Caco-2 (cell line): ENCODE results near the gene PASD1. TPM values are rescaled to one million over a fixed set of nuclear protein-coding genes. Genes with fewer than 3 reads are reported as not detected.

Source experiments
- BruUV-seq: library from RNA; stranded (reverse); fragments of 400-500 nt; replicated peaks from 2 replicates; lab custom pipeline; 2021; lab: Mats Ljungman, UMichigan
- CTCF ChIA-PET: fragments of 300-600 bp; sonication (Branson Sonifier 250); formaldehyde crosslinking; loops from one replicate; lab custom pipeline; 2022; ENCODE audit warnings: antibody characterized with exemption; lab: Charles Lee
- POLR2A ChIA-PET: fragments of 300-600 bp; sonication (Branson Sonifier 250); formaldehyde crosslinking; loops from one replicate; lab custom pipeline; 2022; ENCODE audit warnings: antibody characterized with exemption; lab: Charles Lee
- DNase-seq, 2 experiments: peaks; one replicate each; pipeline versions ENCODE4 v3.0.0 to v3.0.0-alpha.2; 2020 to 2022
- H3K27me3 ChIP-seq: replicated peaks from 2 replicates; pipeline ENCODE4 v1.6.0; 2011; ENCODE audit warnings: low read length; ENCODE audit not compliant: control insufficient read depth, insufficient read depth
- H3K36me3 ChIP-seq: 2 replicates; pipeline ENCODE4 v1.5.1; 2011; ENCODE audit warnings: low read length; ENCODE audit not compliant: control insufficient read depth, insufficient read depth
- H3K4me1 ChIP-seq: fragments of 250-450 bp; sonication (Bioruptor Pico); 2 replicates; pipeline ENCODE4 v1.5.1; 2020; ENCODE audit warnings: mild to moderate bottlenecking
- H3K4me3 ChIP-seq: 2 replicates; pipeline ENCODE4 v1.5.1; 2011; ENCODE audit warnings: low read depth, mild to moderate bottlenecking, control low read depth, low read length
- H3K9me3 ChIP-seq: fragments of 250-450 bp; sonication (Bioruptor Pico); 2 replicates; pipeline ENCODE4 v1.5.1; 2020; ENCODE audit warnings: mild to moderate bottlenecking, moderate library complexity
- H3K27ac Mint-ChIP-seq: one replicate; pipeline ENCODE4 v1.8.0; 2022; ENCODE audit warnings: mixed read lengths; ENCODE audit not compliant: unreplicated experiment
- H3K27me3 Mint-ChIP-seq: one replicate; pipeline ENCODE4 v1.8.0; 2022; ENCODE audit warnings: mixed read lengths; ENCODE audit not compliant: insufficient read depth, unreplicated experiment
- H3K36me3 Mint-ChIP-seq: one replicate; pipeline ENCODE4 v1.8.0; 2022; ENCODE audit warnings: mild to moderate bottlenecking, mixed read lengths; ENCODE audit not compliant: insufficient read depth, unreplicated experiment
- H3K4me1 Mint-ChIP-seq: one replicate; pipeline ENCODE4 v1.8.0; 2022; ENCODE audit warnings: low read depth, mixed read lengths; ENCODE audit not compliant: unreplicated experiment
- H3K4me3 Mint-ChIP-seq: one replicate; pipeline ENCODE4 v1.8.0; 2022; ENCODE audit warnings: mild to moderate bottlenecking, moderate library complexity, mixed read lengths; ENCODE audit not compliant: unreplicated experiment
- H3K9me3 Mint-ChIP-seq: one replicate; pipeline ENCODE4 v1.8.0; 2022; ENCODE audit warnings: mixed read lengths; ENCODE audit not compliant: unreplicated experiment
- CTCF ChIP-seq, 2 experiments: fragments of 200-600 bp in 1 of 2; IDR thresholded peaks; 1 replicate in 1 of 2; 2 replicates in 1 of 2; pipeline versions ENCODE4 v1.5.1 to v1.8.0; 2011 to 2022; ENCODE audit warnings: antibody characterized with exemption in 1 of 2, control low read depth in 1 of 2, inconsistent platforms in 1 of 2, low read depth in 1 of 2, low read length in 1 of 2, mild to moderate bottlenecking in 1 of 2, moderate library complexity in 1 of 2; ENCODE audit not compliant: insufficient read depth in 1 of 2, severe bottlenecking in 1 of 2, unreplicated experiment in 1 of 2
- intact Hi-C: fragments of 100-400 bp; cut with micrococcal nuclease; formaldehyde crosslinking; loops from one replicate; pipeline ENCODE4 v1.10.0; 2022; ENCODE audit not compliant: unreplicated experiment
- total RNA-seq: library from RNA; stranded (reverse); gene quantifications from 2 replicates; pipeline ENCODE4 v1.2.3, GENCODE V29; 2022

Gene PASD1
- total RNA-seq, 1 experiment from 2014 or later, result not detected

- H3K36me3 Mint-ChIP-seq, result no peaks in the 10 kb centered on the region
- H3K27ac Mint-ChIP-seq, result no peak overlapping the region
- CTCF ChIA-PET, result no interaction called here
- Histone ChIP-seq H3K4me3 (no peak overlapping the region), H3K36me3 (no peaks in the 10 kb centered on the region), H3K9me3 (no peaks in the 10 kb centered on the region), H3K4me1 (no peaks in the 10 kb centered on the region), H3K27me3 (no peaks in the 10 kb centered on the region)
- no peak overlapping the region for H3K4me3 Mint-ChIP-seq
- no peaks in the 10 kb centered on the region for H3K4me1 Mint-ChIP-seq
- intact Hi-C loops, result no loop called here
- H3K9me3 Mint-ChIP-seq, result no peaks in the 10 kb centered on the region
- no TSS peak for BruUV-seq
- no peak for DNase-seq
- no peaks in the 10 kb centered on the region for H3K27me3 Mint-ChIP-seq
- POLR2A ChIA-PET, result no interaction called here
- TF ChIP-seq CTCF (IDR thresholded peaks at IDR 0.05; ENCODE audit: insufficient read depth in 1 of 2, low read depth in 1 of 2, low read length in 1 of 2, severe bottlenecking in 1 of 2, unreplicated experiment in 1 of 2), result no peak
These were observed 69.7 kb downstream of the PASD1 start for GRCh38 chrX:151633157-151633556.

DNA sequence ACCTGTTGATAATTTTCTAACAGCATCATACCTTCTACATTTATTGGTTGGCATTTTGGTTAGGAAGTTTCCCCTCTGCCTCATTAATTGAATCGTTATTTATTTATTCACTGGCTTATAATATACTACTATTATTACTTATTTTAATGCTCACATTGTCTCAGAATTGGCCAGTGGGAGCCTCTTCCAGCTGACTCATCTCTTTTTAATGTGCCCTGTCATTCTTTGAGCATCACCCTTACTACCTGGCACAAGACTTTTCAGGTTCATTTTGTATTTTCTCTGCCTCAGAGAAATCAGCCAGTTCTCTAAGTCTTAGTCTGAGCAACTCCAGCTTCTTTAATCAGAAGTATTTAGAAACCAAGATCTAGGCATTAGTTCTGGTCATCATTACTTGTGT, 71.5 kb downstream of the PASD1 start:
- H3K27me3 ChIP-seq, result no peaks in the 10 kb centered on the region
- no peaks in the 10 kb centered on the region for H3K4me1 ChIP-seq
- DNase-seq, result no peak
- no peak for TF ChIP-seq CTCF (IDR thresholded peaks at IDR 0.05; ENCODE audit: insufficient read depth in 1 of 2, low read depth in 1 of 2, low read length in 1 of 2, severe bottlenecking in 1 of 2, unreplicated experiment in 1 of 2)
- no peak overlapping the region for H3K27ac Mint-ChIP-seq
- no peak overlapping the region for H3K4me3 ChIP-seq
- H3K9me3 Mint-ChIP-seq, result no peaks in the 10 kb centered on the region
- H3K36me3 ChIP-seq, result no peaks in the 10 kb centered on the region
- no peaks in the 10 kb centered on the region for H3K36me3 Mint-ChIP-seq
- H3K4me3 Mint-ChIP-seq, result no peak overlapping the region
- H3K27me3 Mint-ChIP-seq, result no peaks in the 10 kb centered on the region
- intact Hi-C loops, result no loop called here
- no TSS peak for BruUV-seq
- no peaks in the 10 kb centered on the region for H3K9me3 ChIP-seq
- H3K4me1 Mint-ChIP-seq, result no peaks in the 10 kb centered on the region
- POLR2A ChIA-PET, result no interaction called here
- CTCF ChIA-PET, result no interaction called here

- Mint-ChIP-seq H3K4me1 (no peaks in the 10 kb centered on the region), H3K4me3 (no peak overlapping the region), H3K27ac (no peak overlapping the region), H3K36me3 (no peaks in the 10 kb centered on the region), H3K9me3 (no peaks in the 10 kb centered on the region), H3K27me3 (no peaks in the 10 kb centered on the region)
- no peak for TF ChIP-seq CTCF (IDR thresholded peaks at IDR 0.05; ENCODE audit: insufficient read depth in 1 of 2, low read depth in 1 of 2, low read length in 1 of 2, severe bottlenecking in 1 of 2, unreplicated experiment in 1 of 2)
- ChIA-PET CTCF (no interaction called here), POLR2A (no interaction called here)
- Histone ChIP-seq H3K36me3 (no peaks in the 10 kb centered on the region), H3K27me3 (no peaks in the 10 kb centered on the region), H3K4me3 (no peak overlapping the region), H3K4me1 (no peaks in the 10 kb centered on the region), H3K9me3 (no peaks in the 10 kb centered on the region)
- intact Hi-C loops, result no loop called here
- BruUV-seq, result no TSS peak
- DNase-seq, result no peak
These were observed 78.1 kb downstream of the PASD1 start for GRCh38 chrX:151641564-151641963.
